ENCODE data around the gene CACNA1D. TPM values are rescaled to one million over a fixed set of nuclear protein-coding genes. Genes with fewer than 3 reads are reported as not detected.

Gene CACNA1D
- total RNA-seq, 1 donor from 2014 or later: 1.9 TPM

DNA sequence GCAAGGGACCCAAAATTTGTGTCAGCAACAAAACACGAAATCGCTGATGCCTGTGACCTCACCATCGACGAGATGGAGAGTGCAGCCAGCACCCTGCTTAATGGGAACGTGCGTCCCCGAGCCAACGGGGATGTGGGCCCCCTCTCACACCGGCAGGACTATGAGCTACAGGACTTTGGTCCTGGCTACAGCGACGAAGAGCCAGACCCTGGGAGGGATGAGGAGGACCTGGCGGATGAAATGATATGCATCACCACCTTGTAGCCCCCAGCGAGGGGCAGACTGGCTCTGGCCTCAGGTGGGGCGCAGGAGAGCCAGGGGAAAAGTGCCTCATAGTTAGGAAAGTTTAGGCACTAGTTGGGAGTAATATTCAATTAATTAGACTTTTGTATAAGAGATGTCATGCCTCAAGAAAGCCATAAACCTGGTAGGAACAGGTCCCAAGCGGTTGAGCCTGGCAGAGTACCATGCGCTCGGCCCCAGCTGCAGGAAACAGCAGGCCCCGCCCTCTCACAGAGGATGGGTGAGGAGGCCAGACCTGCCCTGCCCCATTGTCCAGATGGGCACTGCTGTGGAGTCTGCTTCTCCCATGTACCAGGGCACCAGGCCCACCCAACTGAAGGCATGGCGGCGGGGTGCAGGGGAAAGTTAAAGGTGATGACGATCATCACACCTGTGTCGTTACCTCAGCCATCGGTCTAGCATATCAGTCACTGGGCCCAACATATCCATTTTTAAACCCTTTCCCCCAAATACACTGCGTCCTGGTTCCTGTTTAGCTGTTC, 316.9 kb downstream of the CACNA1D start:
- TF ChIP-seq, protein P1, sequence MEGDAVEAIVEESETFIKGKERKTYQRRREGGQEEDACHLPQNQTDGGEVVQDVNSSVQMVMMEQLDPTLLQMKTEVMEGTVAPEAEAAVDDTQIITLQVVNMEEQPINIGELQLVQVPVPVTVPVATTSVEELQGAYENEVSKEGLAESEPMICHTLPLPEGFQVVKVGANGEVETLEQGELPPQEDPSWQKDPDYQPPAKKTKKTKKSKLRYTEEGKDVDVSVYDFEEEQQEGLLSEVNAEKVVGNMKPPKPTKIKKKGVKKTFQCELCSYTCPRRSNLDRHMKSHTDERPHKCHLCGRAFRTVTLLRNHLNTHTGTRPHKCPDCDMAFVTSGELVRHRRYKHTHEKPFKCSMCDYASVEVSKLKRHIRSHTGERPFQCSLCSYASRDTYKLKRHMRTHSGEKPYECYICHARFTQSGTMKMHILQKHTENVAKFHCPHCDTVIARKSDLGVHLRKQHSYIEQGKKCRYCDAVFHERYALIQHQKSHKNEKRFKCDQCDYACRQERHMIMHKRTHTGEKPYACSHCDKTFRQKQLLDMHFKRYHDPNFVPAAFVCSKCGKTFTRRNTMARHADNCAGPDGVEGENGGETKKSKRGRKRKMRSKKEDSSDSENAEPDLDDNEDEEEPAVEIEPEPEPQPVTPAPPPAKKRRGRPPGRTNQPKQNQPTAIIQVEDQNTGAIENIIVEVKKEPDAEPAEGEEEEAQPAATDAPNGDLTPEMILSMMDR (IDR thresholded peaks at IDR 0.05): no peak
- Mint-ChIP-seq H3K4me3 (no peak overlapping the region), H3K9me3 (no peaks in the 10 kb centered on the region), H3K36me3 (ENCODE audit: low read depth) (no peaks in the 10 kb centered on the region), H3K27ac (no peak overlapping the region), H3K4me1 (peaks cover 3% of the 10 kb centered on the region), H3K27me3 (peaks cover 3% of the 10 kb centered on the region)
- intact Hi-C loops (cut with micrococcal nuclease): loop anchor here (5.0 kb wide), 1 partner anchor 84 kb away; no protein-coding TSS in a partner anchor
- no peak for DNase-seq
- CTCF ChIA-PET: interaction anchor here (0.7 to 1.1 kb wide), 2 partner anchors 48 to 101 kb away, joined by 3 read pairs; no protein-coding TSS in a partner anchor
- POLR2A ChIA-PET: no interaction called here
- ATAC-seq (ENCODE audit: low read depth): no peak

DNA sequence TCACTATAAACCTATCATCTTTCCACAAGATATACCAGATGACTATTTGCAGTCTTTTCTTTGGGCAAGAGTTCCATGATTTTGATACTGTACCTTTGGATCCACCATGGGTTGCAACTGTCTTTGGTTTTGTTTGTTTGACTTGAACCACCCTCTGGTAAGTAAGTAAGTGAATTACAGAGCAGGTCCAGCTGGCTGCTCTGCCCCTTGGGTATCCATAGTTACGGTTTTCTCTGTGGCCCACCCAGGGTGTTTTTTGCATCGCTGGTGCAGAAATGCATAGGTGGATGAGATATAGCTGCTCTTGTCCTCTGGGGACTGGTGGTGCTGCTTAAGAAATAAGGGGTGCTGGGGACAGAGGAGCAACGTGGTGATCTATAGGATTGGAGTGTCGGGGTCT, 318.0 kb downstream of the CACNA1D start:
- TF ChIP-seq, protein P1 (IDR thresholded peaks at IDR 0.05): no peak
- ChIA-PET POLR2A (no interaction called here), CTCF (no interaction called here)
- ATAC-seq (ENCODE audit: low read depth) (no peak), DNase-seq (no peak)
- Mint-ChIP-seq H3K4me1 (no peaks in the 10 kb centered on the region), H3K27me3 (no peaks in the 10 kb centered on the region), H3K4me3 (no peak overlapping the region), H3K9me3 (no peaks in the 10 kb centered on the region), H3K27ac (no peak overlapping the region), H3K36me3 (ENCODE audit: low read depth) (no peaks in the 10 kb centered on the region)
- intact Hi-C loops (cut with micrococcal nuclease): loop anchor here (5.0 kb wide), 1 partner anchor 85 kb away; no protein-coding TSS in a partner anchor

DNA sequence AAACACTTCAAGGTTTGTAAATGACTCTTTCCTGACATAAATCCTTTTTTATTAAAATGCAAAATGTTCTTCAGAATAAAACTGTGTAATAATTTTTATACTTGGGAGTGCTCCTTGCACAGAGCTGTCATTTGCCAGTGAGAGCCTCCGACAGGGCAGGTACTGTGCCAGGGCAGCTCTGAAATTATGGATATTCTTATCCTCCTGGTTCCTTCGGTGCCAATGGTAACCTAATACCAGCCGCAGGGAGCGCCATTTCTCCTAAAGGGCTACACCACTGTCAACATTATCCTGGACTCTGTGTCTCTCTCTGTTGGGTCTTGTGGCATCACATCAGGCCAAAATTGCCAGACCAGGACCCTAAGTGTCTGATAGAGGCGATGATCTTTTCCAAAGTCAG, 318.8 kb downstream of the CACNA1D start:
- H3K27me3 Mint-ChIP-seq: no peaks in the 10 kb centered on the region
- H3K4me1 Mint-ChIP-seq: no peaks in the 10 kb centered on the region
- TF ChIP-seq, protein P1 (IDR thresholded peaks at IDR 0.05): no peak
- no peak overlapping the region for H3K4me3 Mint-ChIP-seq
- H3K27ac Mint-ChIP-seq: no peak overlapping the region
- no peaks in the 10 kb centered on the region for H3K9me3 Mint-ChIP-seq
- ChIA-PET POLR2A (no interaction called here), CTCF (no interaction called here)
- intact Hi-C loops (cut with micrococcal nuclease): loop anchor here (5.0 kb wide), 1 partner anchor 86 kb away; no protein-coding TSS in a partner anchor
- DNase-seq: no peak
- no peak for ATAC-seq (ENCODE audit: low read depth)
- no peaks in the 10 kb centered on the region for H3K36me3 Mint-ChIP-seq (ENCODE audit: low read depth)

DNA sequence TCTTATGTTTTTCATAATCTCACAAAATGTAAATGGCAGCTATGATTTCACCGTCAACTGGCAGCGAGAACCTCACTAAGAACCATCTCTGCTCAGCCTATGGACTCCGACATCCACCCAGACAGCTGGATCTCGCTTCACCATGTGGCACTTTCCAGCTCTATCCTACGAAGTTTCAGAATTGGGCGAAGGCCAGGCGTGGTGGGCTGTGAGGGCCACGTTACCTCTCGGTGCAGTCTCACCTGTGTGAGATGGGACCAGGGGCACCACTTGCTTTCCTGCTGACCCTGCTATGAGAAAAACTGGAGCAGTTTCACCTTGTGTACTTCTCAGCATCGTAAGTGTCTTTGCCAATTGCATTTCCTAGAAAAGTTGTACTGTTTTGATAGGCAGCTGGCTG, 319.5 kb downstream of the CACNA1D start:
- intact Hi-C loops (cut with micrococcal nuclease): loop anchor here (5.0 kb wide), 1 partner anchor 87 kb away; no protein-coding TSS in a partner anchor

DNA sequence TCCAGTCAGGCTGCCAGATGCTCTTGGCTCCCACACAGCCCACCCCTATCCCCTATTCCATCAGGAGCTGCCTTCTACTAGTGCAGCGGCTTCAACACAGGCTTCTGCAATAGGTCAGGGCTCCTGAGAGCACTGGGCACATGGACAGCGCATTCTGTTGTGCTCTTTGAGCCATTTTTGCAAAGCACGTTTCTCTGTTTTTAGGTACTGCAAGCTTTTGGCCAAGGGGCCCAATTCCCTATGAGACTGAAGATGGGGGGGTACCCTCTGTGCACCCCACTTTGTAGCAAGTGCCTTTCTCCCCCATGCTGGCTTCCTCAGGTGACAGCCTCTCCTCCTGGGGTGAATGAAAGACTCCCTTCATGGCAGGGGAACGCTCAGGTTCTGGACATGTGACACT, 320.7 kb downstream of the CACNA1D start:
- ATAC-seq (ENCODE audit: low read depth): no peak
- Mint-ChIP-seq H3K4me3 (no peak overlapping the region), H3K9me3 (no peaks in the 10 kb centered on the region), H3K36me3 (ENCODE audit: low read depth) (no peaks in the 10 kb centered on the region), H3K27ac (no peak overlapping the region), H3K4me1 (no peaks in the 10 kb centered on the region), H3K27me3 (no peaks in the 10 kb centered on the region)
- no peak for DNase-seq
- ChIA-PET CTCF (interaction anchor here (0.7 kb wide), 1 partner anchor 473 kb away, joined by 3 read pairs; no protein-coding TSS in a partner anchor), POLR2A (no interaction called here)
- TF ChIP-seq, protein P1 (IDR thresholded peaks at IDR 0.05): no peak
- intact Hi-C loops (cut with micrococcal nuclease): no loop called here

More for the DNA sequence above, 319.5 kb downstream of the CACNA1D start:
- no peak overlapping the region for H3K4me3 Mint-ChIP-seq
- no peaks in the 10 kb centered on the region for H3K9me3 Mint-ChIP-seq
- DNase-seq (no peak), ATAC-seq (ENCODE audit: low read depth) (no peak)
- no peak overlapping the region for H3K27ac Mint-ChIP-seq
- POLR2A ChIA-PET: no interaction called here
- TF ChIP-seq, protein P1 (IDR thresholded peaks at IDR 0.05): no peak
- H3K4me1 Mint-ChIP-seq: no peaks in the 10 kb centered on the region
- CTCF ChIA-PET: no interaction called here
- H3K36me3 Mint-ChIP-seq (ENCODE audit: low read depth): no peaks in the 10 kb centered on the region
- H3K27me3 Mint-ChIP-seq: no peaks in the 10 kb centered on the region

All from activated B cell treated with CpG ODN at 0.5 μM for 24 hours (primary cell).